Parathyroid adenoma (tissue), 2 donors: ENCODE measurements around the gene KLHL29.

Experiments used
- H2AFZ ChIP-seq: fragments of 300-600 bp; sonication (generic); one replicate; pipeline ENCODE4 v1.7.0; 2017; ENCODE audit warnings: antibody characterized with exemption, mild to moderate bottlenecking
- H3K27ac ChIP-seq: fragments of 300-600 bp; sonication (generic); one replicate; pipeline ENCODE4 v1.7.0; 2017
- H3K27me3 ChIP-seq: fragments of 300-600 bp; sonication (generic); one replicate; pipeline ENCODE4 v1.7.0; 2017; ENCODE audit warnings: low read length; ENCODE audit not compliant: control insufficient read depth, insufficient read depth
- H3K36me3 ChIP-seq: fragments of 300-600 bp; sonication (generic); one replicate; pipeline ENCODE4 v1.7.0; 2017; ENCODE audit warnings: low read length; ENCODE audit not compliant: control insufficient read depth, insufficient read depth
- H3K4me1 ChIP-seq: fragments of 300-600 bp; sonication (generic); one replicate; pipeline ENCODE4 v1.7.0; 2017; ENCODE audit warnings: control low read depth
- H3K4me2 ChIP-seq: fragments of 300-600 bp; sonication (generic); one replicate; pipeline ENCODE4 v1.7.0; 2017; ENCODE audit warnings: low read length
- H3K4me3 ChIP-seq: fragments of 300-600 bp; sonication (generic); one replicate; pipeline ENCODE4 v1.7.0; 2017; ENCODE audit warnings: low read depth, low read length
- H3K79me2 ChIP-seq: fragments of 300-600 bp; sonication (generic); one replicate; pipeline ENCODE4 v1.7.0; 2017; ENCODE audit warnings: control low read depth
- H3K9ac ChIP-seq: fragments of 300-600 bp; sonication (generic); one replicate; pipeline ENCODE4 v1.7.0; 2017; ENCODE audit warnings: mild to moderate bottlenecking
- H3K9me3 ChIP-seq: fragments of 300-600 bp; sonication (generic); one replicate; pipeline ENCODE4 v1.7.0; 2017; ENCODE audit warnings: low read length; ENCODE audit not compliant: control insufficient read depth
- TF ChIP-seq, protein P1 (sequence below): fragments of 300-600 bp; sonication (generic); IDR thresholded peaks from one replicate; pipeline ENCODE4 v1.7.0; 2017; ENCODE audit warnings: antibody characterized with exemption, mild to moderate bottlenecking
- donor health status: primary hyperparathyroidism.

Gene KLHL29

GRCh38 chr2:23688486-23689130 lies 303.6 kb downstream of the KLHL29 start:
- H3K9ac ChIP-seq: no peak overlapping the region
- no peaks in the 10 kb centered on the region for H3K79me2 ChIP-seq
- no peak overlapping the region for H3K4me2 ChIP-seq
- H2AFZ ChIP-seq: no peak overlapping the region
- peaks cover 13% of the 10 kb centered on the region for H3K4me1 ChIP-seq
- H3K4me3 ChIP-seq: no peak overlapping the region
- no peaks in the 10 kb centered on the region for H3K9me3 ChIP-seq
- TF ChIP-seq, protein P1, sequence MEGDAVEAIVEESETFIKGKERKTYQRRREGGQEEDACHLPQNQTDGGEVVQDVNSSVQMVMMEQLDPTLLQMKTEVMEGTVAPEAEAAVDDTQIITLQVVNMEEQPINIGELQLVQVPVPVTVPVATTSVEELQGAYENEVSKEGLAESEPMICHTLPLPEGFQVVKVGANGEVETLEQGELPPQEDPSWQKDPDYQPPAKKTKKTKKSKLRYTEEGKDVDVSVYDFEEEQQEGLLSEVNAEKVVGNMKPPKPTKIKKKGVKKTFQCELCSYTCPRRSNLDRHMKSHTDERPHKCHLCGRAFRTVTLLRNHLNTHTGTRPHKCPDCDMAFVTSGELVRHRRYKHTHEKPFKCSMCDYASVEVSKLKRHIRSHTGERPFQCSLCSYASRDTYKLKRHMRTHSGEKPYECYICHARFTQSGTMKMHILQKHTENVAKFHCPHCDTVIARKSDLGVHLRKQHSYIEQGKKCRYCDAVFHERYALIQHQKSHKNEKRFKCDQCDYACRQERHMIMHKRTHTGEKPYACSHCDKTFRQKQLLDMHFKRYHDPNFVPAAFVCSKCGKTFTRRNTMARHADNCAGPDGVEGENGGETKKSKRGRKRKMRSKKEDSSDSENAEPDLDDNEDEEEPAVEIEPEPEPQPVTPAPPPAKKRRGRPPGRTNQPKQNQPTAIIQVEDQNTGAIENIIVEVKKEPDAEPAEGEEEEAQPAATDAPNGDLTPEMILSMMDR: no peak
- H3K36me3 ChIP-seq: no peaks in the 10 kb centered on the region
- no peak overlapping the region for H3K27ac ChIP-seq
- no peaks in the 10 kb centered on the region for H3K27me3 ChIP-seq

DNA sequence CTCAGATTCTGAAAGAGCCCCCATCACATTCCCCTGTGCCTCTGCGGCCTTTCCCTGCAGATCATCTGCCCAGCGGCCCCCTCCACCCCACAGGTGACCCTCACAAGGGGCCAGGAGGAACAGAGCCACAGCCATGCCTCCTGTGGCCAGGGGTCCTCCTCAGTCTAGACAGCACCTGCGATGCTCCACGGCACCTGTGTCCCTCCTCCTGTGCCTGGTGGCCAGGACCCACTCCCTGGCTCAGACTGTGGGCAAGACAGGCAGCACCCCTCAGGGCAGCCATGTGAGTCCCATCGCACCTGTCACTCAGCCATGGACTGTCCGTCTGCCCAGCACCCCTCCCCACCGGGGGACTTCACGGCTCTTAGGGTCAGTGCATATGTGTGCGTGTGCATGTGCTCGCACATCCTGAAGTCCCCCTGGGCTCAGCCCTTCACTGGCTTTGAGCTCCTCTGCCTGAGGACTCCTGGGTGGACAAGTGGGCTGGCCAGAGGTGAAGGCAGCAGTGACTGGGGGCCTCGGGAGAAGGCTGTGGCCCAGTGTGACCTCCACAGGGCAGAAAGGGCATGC lies 304.2 kb downstream of the KLHL29 start:
- Histone ChIP-seq H3K9me3 (no peaks in the 10 kb centered on the region), H3K79me2 (no peaks in the 10 kb centered on the region), H3K36me3 (no peaks in the 10 kb centered on the region), H3K9ac (no peak overlapping the region), H3K4me3 (no peak overlapping the region), H3K4me1 (peaks cover 9% of the 10 kb centered on the region), H3K4me2 (no peak overlapping the region), H3K27me3 (no peaks in the 10 kb centered on the region), H3K27ac (no peak overlapping the region), H2AFZ (no peak overlapping the region)
- TF ChIP-seq, protein P1: no peak

DNA sequence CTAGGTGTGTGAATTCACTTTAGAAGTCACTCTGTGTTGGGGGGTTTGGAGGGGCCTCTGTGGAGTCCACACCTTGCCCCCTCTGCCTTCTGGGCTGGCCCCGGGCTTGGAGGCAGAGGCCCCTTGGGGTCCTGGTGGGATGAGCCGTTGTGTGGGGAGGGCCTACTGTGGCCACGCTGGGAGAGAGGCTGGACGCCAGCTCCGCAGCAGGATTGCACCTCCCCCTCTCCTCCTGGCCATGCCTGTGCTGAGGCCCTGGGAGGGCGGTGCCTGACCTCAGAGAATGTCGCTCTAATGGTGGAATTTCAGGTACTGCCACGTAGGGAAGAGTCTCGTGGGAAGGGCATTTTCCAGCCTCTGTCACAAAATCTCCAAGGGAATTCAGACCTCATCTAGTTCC lies 304.9 kb downstream of the KLHL29 start:
- no peaks in the 10 kb centered on the region for H3K79me2 ChIP-seq
- no peaks in the 10 kb centered on the region for H3K9me3 ChIP-seq
- no peak overlapping the region for H2AFZ ChIP-seq
- H3K27ac ChIP-seq: no peak overlapping the region
- peaks cover 7% of the 10 kb centered on the region for H3K4me1 ChIP-seq
- no peaks in the 10 kb centered on the region for H3K27me3 ChIP-seq
- H3K4me3 ChIP-seq: no peak overlapping the region
- TF ChIP-seq, protein P1: no peak
- H3K4me2 ChIP-seq: no peak overlapping the region
- no peak overlapping the region for H3K9ac ChIP-seq
- no peaks in the 10 kb centered on the region for H3K36me3 ChIP-seq

- no peak overlapping the region for H3K4me3 ChIP-seq
- H3K4me2 ChIP-seq: no peak overlapping the region
- no peak overlapping the region for H3K27ac ChIP-seq
- H3K27me3 ChIP-seq: no peaks in the 10 kb centered on the region
- H2AFZ ChIP-seq: no peak overlapping the region
- no peaks in the 10 kb centered on the region for H3K9me3 ChIP-seq
- no peak overlapping the region for H3K9ac ChIP-seq
- TF ChIP-seq, protein P1: no peak
- no peaks in the 10 kb centered on the region for H3K79me2 ChIP-seq
- H3K4me1 ChIP-seq: peaks cover under 1% of the 10 kb centered on the region
- no peaks in the 10 kb centered on the region for H3K36me3 ChIP-seq
These were observed 305.6 kb downstream of the KLHL29 start for GRCh38 chr2:23690421-23691105.
